ENCODE results near the gene MCOLN1. TPM values are rescaled to one million over a fixed set of nuclear protein-coding genes. Genes with fewer than 3 reads are reported as not detected.

Gene MCOLN1
- total and polyA plus RNA-seq, 2 of the 8 experiments (the other 6 are each of a cell fraction or from before 2014, with no cell fraction given): 19.1 to 40.0 TPM

DNA sequence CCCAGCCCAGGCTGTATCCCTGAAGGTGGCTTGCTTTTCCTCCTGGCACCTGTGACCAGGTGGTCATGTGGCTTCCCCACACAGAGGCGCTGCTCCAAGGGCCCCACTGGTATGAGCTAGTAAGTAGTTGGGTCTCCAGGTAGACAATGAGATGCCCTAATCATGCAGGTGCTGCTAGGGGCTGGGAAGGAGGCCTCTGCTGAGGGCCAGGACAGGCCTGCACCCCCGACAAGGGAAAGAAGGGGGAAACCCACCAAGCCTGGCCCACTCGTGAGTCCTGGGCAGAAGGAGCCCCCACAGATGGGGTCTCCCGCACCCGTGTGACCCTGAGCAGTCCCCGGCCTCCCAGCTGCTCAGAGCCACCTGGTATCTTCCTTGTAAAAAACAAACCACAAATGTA, 46.8 kb upstream of the MCOLN1 start:
- Histone ChIP-seq H4K8ac (ENCODE audit: extremely low read depth, insufficient read depth, low read length) (no peak overlapping the region; the same call in 1 of the 2 replicates), H3K27me3 (replicated peaks in 1 of 4; ENCODE audit: control insufficient read depth in 3 of 4, extremely low read depth in 1 of 4, insufficient read depth in 3 of 4, low read length in 3 of 4) (no peaks in the 10 kb centered on the region), H4K5ac (ENCODE audit: insufficient read length, low read depth, low read length) (no peak overlapping the region), H2BK120ac (replicated peaks; ENCODE audit: low read depth, low read length) (no peak overlapping the region), H3K9me3 (ENCODE audit: insufficient read depth in 2 of 2, low read depth in 1 of 2, low read length in 1 of 2) (no peaks in the 10 kb centered on the region), H4K91ac (replicated peaks; ENCODE audit: insufficient read length, low read length) (no peak overlapping the region), H3K36me3 (ENCODE audit: control insufficient read depth in 2 of 4, insufficient read depth in 4 of 4, low read length in 3 of 4) (peaks cover 0 to 4% (median under 1%) of the 10 kb centered on the region in 4 experiments; a peak in 2 of 8 replicates), H3K14ac (ENCODE audit: insufficient read length) (no peak overlapping the region), H3K4me3 (ENCODE audit: extremely low read depth in 1 of 4, insufficient read depth in 2 of 4, low read depth in 3 of 4, low read length in 4 of 4) (no peak overlapping the region), H3K18ac (ENCODE audit: extremely low read depth, low read length) (no peak overlapping the region), H2AFZ (ENCODE audit: low read length) (no peak overlapping the region), H3K4me1 (replicated peaks in 1 of 4; ENCODE audit: control insufficient read depth in 3 of 4, insufficient read depth in 4 of 4, low read length in 3 of 4) (peaks cover 0 to 3% (median 2%) of the 10 kb centered on the region in 4 experiments; a peak in 2 of 7 replicates), H4K20me1 (replicated peaks in 1 of 2; ENCODE audit: control insufficient read depth in 1 of 2, insufficient read depth in 2 of 2, low read length in 2 of 2) (peaks cover 0 to 1% of the 10 kb centered on the region in 2 experiments), H3K23me2 (ENCODE audit: low read depth, low read length) (no peaks in the 10 kb centered on the region; the same call in 1 of the 2 replicates), H2BK12ac (ENCODE audit: low read depth, low read length) (no peak overlapping the region), H3K79me2 (ENCODE audit: control insufficient read depth in 1 of 2, insufficient read depth in 2 of 2, low read length in 2 of 2) (no peaks in the 10 kb centered on the region), H3K56ac (replicated peaks; ENCODE audit: insufficient read length, low read depth, low read length) (no peak overlapping the region), H2BK5ac (ENCODE audit: low read depth, low read length) (no peak overlapping the region), H3K4me2 (ENCODE audit: insufficient read depth in 1 of 2, low read depth in 2 of 2, low read length in 2 of 2) (no peak overlapping the region), H3K79me1 (ENCODE audit: low read depth, low read length) (no peaks in the 10 kb centered on the region), H2BK15ac (ENCODE audit: low read length) (no peak overlapping the region), H3K4ac (replicated peaks; ENCODE audit: insufficient read length, low read depth, low read length) (no peak overlapping the region), H3K27ac (ENCODE audit: low read depth, low read length) (no peak overlapping the region; the same call in 1 of the 2 replicates), H3K9ac (replicated peaks in 1 of 4; ENCODE audit: extremely low read depth in 1 of 4, low read depth in 3 of 4, low read length in 3 of 4) (no peak overlapping the region), H2AK5ac (ENCODE audit: low read depth, low read length) (no peak overlapping the region), H2BK20ac (ENCODE audit: low read length) (no peak overlapping the region), H3K23ac (ENCODE audit: insufficient read length) (no peak overlapping the region)
- no peak for FAIRE-seq
- no peak for DNase-seq (ENCODE audit: low read depth in 1 of 2, low spot score in 2 of 2)
- WGBS, 2 experiments (ENCODE audit: extremely low coverage in 1 of 2, insufficient coverage in 1 of 2, insufficient read length in 1 of 2, insufficient replicate concordance in 2 of 2, low coverage in 1 of 2, low lambda C conversion rate in 2 of 2, missing lambda C conversion rate in 1 of 2): 79% methylated on average over 5 of the region's 6 CpGs; no CpG with 5 or more reads in 1 of the 2 experiments
- ChIA-PET POLR2A (ENCODE audit: partially characterized antibody) (interaction anchor here (1.4 to 1.5 kb wide), 2 partner anchors 29 to 34 kb away, joined by 3 to 4 read pairs; no protein-coding TSS in a partner anchor), CTCF (ENCODE audit: partially characterized antibody) (interaction anchor here (0.7 to 2.9 kb wide), 4 partner anchors 9 to 263 kb away, joined by 3 to 12 read pairs (median 4); a partner anchor contains a TSS)
- TF ChIP-seq POLR2AphosphoS5 (IDR thresholded peaks at IDR 0.05; ENCODE audit: low read depth, low read length): peak; percentile 20; the same call in 1 of the 2 replicates
- TF ChIP-seq RBBP5 (IDR thresholded peaks at IDR 0.05; ENCODE audit: borderline replicate concordance, low read depth, low read length): no peak
